ENCODE results near the gene ERC2.
"Not testable (repeated sequence)": the region's sequence is repeated elsewhere in the genome, so short reads cannot be mapped to it uniquely, and the experiment has no call there.

ERC2 gene

DNA sequence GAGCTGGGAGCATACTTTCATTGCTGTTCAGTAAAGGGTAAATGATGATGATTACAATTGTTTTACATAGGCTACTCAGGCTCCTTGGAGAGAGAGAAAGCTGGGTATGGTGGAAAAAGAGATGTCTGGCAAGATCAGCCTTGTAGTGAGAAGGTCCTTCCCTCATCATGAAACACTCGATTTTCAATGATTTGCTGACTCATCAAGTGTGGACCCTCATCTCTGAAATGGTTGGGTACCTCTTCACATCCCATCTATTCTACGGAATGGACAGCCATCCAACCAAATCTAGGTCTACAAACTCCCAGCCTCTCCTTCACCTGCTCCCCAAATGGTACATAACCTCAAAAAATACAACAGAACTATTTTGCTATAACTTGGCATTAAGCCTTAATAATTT lies 610.6 kb downstream of the ERC2 start:
- Mint-ChIP-seq H3K27me3 (ENCODE audit: low read depth) (no peaks in the 10 kb centered on the region), H3K27ac (no peak overlapping the region), H3K36me3 (ENCODE audit: low read depth) (no peaks in the 10 kb centered on the region), H3K9me3 (no peaks in the 10 kb centered on the region), H3K4me3 (no peak overlapping the region), H3K4me1 (ENCODE audit: low read depth) (no peaks in the 10 kb centered on the region)

GRCh38 chr3:55855311-55855710 lies 613.0 kb downstream of the ERC2 start:
- H3K4me3 Mint-ChIP-seq, result no peak overlapping the region
- H3K9me3 Mint-ChIP-seq, result no peaks in the 10 kb centered on the region
- H3K27me3 Mint-ChIP-seq (ENCODE audit: low read depth), result no peaks in the 10 kb centered on the region
- H3K36me3 Mint-ChIP-seq (ENCODE audit: low read depth), result no peaks in the 10 kb centered on the region
- no peak overlapping the region for H3K27ac Mint-ChIP-seq
- no peaks in the 10 kb centered on the region for H3K4me1 Mint-ChIP-seq (ENCODE audit: low read depth)

DNA sequence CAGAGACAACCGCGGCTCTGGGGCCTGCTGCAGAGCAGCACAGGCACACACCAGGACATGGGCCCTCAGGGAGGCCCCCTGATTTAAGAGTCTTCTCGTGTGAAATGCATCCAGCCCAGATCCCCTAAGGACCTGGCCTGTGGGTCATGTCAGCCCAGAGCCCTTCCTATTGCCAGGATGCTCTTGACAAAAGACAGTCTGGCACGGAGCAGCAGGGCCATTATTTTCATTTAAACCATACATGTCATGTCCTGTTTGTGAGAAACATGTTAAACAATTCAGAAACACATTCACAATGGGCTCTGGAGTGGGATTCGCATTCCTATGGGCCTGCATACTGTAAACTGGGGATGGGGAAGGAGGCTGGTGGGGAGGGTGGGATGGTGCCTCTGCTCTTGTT lies 613.8 kb downstream of the ERC2 start:
- Mint-ChIP-seq H3K9me3 (no peaks in the 10 kb centered on the region), H3K27me3 (ENCODE audit: low read depth) (no peaks in the 10 kb centered on the region), H3K4me3 (no peak overlapping the region), H3K36me3 (ENCODE audit: low read depth) (no peaks in the 10 kb centered on the region), H3K4me1 (ENCODE audit: low read depth) (no peaks in the 10 kb centered on the region), H3K27ac (no peak overlapping the region)

GRCh38 chr3:55852326-55852725 lies 615.9 kb downstream of the ERC2 start:
- Mint-ChIP-seq H3K27me3 (ENCODE audit: low read depth) (no peaks in the 10 kb centered on the region), H3K4me1 (ENCODE audit: low read depth) (no peaks in the 10 kb centered on the region), H3K36me3 (ENCODE audit: low read depth) (no peaks in the 10 kb centered on the region), H3K4me3 (no peak overlapping the region), H3K9me3 (no peaks in the 10 kb centered on the region), H3K27ac (no peak overlapping the region)

DNA sequence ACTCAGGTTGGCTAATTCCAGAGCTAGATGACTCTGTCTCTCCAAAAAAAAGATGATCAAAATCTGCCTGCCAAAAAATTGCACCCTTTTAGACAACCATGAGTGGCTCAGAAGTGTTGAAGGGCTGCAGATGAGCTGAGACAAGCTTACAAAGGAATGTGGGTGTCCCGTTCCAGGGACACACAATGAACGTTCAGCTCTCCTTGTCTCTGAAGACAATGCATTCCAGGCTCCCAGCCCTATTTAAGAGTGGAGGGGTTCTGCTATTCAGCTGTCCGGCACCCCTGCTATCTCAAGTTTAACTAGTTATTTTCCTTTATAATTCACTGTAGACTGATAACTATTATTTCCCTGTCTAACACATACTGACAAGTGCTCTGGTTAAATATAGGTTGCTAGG lies 626.1 kb downstream of the ERC2 start:
- no peaks in the 10 kb centered on the region for H3K36me3 Mint-ChIP-seq (ENCODE audit: low read depth)
- no peaks in the 10 kb centered on the region for H3K9me3 Mint-ChIP-seq
- no peak overlapping the region for H3K4me3 Mint-ChIP-seq
- no peak overlapping the region for H3K27ac Mint-ChIP-seq
- H3K27me3 Mint-ChIP-seq (ENCODE audit: low read depth), result no peaks in the 10 kb centered on the region
- H3K4me1 Mint-ChIP-seq (ENCODE audit: low read depth), result no peaks in the 10 kb centered on the region

GRCh38 chr3:55831876-55832275 lies 636.4 kb downstream of the ERC2 start:
- H3K27me3 Mint-ChIP-seq (ENCODE audit: low read depth); H3K27ac Mint-ChIP-seq; H3K4me3 Mint-ChIP-seq; H3K9me3 Mint-ChIP-seq; H3K4me1 Mint-ChIP-seq (ENCODE audit: low read depth); H3K36me3 Mint-ChIP-seq (ENCODE audit: low read depth): not testable (repeated sequence)

DNA sequence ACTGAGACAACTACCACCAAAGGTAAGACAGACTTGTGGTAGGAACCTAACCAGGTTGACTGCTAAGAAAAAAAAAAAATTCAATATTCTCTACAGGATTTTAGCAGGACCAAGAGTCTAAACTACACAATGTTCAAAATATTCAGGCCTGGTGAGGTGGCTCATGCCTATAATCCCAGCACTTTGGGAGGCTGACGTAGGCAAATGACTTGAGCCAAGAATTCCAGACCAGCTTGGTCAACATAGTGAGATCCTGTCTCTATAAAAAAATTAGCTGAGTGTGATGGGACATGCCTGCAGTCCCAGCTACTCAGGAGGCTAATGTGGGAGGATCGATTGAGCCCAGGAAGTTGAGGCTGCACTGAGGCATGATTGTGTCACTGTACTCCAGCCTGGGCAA lies 639.6 kb downstream of the ERC2 start:
- no peaks in the 10 kb centered on the region for H3K4me1 Mint-ChIP-seq (ENCODE audit: low read depth)
- no peaks in the 10 kb centered on the region for H3K36me3 Mint-ChIP-seq (ENCODE audit: low read depth)
- H3K27me3 Mint-ChIP-seq (ENCODE audit: low read depth), result no peaks in the 10 kb centered on the region
- H3K27ac Mint-ChIP-seq, result no peak overlapping the region
- H3K4me3 Mint-ChIP-seq, result no peak overlapping the region
- no peaks in the 10 kb centered on the region for H3K9me3 Mint-ChIP-seq

- no peak overlapping the region for H3K4me3 Mint-ChIP-seq
- H3K36me3 Mint-ChIP-seq (ENCODE audit: low read depth), result no peaks in the 10 kb centered on the region
- H3K27me3 Mint-ChIP-seq (ENCODE audit: low read depth), result no peaks in the 10 kb centered on the region
- no peak overlapping the region for H3K27ac Mint-ChIP-seq
- H3K4me1 Mint-ChIP-seq (ENCODE audit: low read depth), result no peaks in the 10 kb centered on the region
- H3K9me3 Mint-ChIP-seq, result no peaks in the 10 kb centered on the region
Observed at GRCh38 chr3:55827786-55828185, 640.5 kb downstream of the ERC2 start.

DNA sequence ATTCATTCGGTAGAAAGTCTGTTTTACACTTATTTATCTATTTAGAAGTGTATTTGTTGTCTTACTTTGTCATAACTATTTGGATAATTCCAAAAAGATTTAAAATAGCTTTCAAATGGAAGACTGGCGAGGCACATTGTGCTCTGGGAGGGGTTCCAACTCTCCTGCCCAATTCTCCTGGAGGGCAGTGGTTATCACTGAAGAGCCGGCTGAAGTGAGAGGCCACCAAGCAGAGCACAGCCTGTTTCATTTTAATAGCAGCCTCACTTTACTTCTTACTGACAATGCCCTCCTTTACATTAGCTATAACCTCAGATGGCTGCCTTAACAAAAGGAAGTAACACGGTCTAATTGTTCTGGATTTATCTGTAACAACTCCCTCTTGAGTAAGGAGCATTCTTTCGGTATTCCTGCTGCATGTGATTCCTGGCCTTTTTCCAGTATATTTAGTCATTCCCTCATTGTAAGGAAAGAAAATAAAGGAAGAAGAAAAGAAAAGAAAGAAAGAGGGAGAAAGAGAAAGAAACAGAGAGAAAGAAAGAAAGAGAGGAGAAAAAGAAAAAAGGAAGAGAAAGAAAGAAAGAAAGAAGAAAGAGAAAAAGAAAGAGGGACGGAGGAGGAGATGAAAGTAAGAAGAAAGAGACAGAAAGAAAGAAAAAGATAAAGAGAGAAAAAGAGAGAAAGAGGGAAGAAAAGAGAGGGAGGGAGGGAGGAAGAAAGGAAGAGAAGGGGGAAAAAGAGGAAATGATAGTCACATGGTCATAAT lies 641.4 kb downstream of the ERC2 start:
- no peak overlapping the region for H3K27ac Mint-ChIP-seq
- no peaks in the 10 kb centered on the region for H3K27me3 Mint-ChIP-seq (ENCODE audit: low read depth)
- H3K9me3 Mint-ChIP-seq, result no peaks in the 10 kb centered on the region
- no peak overlapping the region for H3K4me3 Mint-ChIP-seq
- no peaks in the 10 kb centered on the region for H3K36me3 Mint-ChIP-seq (ENCODE audit: low read depth)
- no peaks in the 10 kb centered on the region for H3K4me1 Mint-ChIP-seq (ENCODE audit: low read depth)

DNA sequence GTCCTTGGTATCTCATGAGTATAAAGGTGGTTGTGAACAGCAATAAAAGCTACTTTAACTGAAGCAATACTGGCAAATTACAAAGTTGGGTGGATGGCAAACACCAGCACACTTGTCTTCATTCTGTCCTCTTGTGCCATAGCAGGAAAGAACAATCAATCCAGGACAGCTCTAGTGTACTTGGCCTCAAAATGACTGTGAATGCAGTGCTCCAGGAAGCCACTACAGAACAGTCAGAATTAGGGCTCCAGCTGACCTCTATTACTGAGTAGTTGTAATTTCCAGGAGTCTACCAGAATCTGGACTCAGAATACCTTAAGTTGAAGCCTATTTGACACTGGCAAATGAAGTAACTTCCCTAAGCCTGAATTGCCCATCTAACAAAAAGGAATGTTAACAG lies 642.2 kb downstream of the ERC2 start:
- H3K27me3 Mint-ChIP-seq (ENCODE audit: low read depth), result no peaks in the 10 kb centered on the region
- no peaks in the 10 kb centered on the region for H3K4me1 Mint-ChIP-seq (ENCODE audit: low read depth)
- no peaks in the 10 kb centered on the region for H3K36me3 Mint-ChIP-seq (ENCODE audit: low read depth)
- H3K27ac Mint-ChIP-seq, result no peak overlapping the region
- H3K4me3 Mint-ChIP-seq, result no peak overlapping the region
- H3K9me3 Mint-ChIP-seq, result no peaks in the 10 kb centered on the region

- Mint-ChIP-seq H3K4me1 (ENCODE audit: low read depth) (no peaks in the 10 kb centered on the region), H3K4me3 (no peak overlapping the region), H3K27me3 (ENCODE audit: low read depth) (no peaks in the 10 kb centered on the region), H3K27ac (no peak overlapping the region), H3K36me3 (ENCODE audit: low read depth) (no peaks in the 10 kb centered on the region), H3K9me3 (no peaks in the 10 kb centered on the region)
Observed at GRCh38 chr3:55824406-55824805, 643.9 kb downstream of the ERC2 start.

DNA sequence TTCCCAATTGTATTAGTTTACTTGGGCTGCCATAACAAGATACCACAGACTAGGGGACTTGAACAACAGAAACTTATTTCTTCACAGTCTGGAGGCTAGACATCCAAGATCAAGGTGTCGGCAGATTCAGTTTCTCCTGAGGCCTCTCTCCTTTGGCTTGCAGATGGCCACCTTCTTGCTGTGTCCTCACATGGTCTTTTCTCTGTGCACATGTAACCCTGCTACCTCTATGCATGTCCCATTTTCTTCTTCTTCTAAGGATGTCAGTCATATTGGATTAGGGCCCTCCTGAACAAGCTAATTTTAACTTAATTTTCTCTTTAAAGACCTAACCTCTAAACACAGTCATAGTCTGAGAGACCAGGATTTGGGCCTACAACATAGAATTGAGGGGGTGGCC lies 644.4 kb downstream of the ERC2 start:
- Mint-ChIP-seq H3K4me1 (ENCODE audit: low read depth) (no peaks in the 10 kb centered on the region), H3K27me3 (ENCODE audit: low read depth) (no peaks in the 10 kb centered on the region), H3K9me3 (no peaks in the 10 kb centered on the region), H3K27ac (no peak overlapping the region), H3K36me3 (ENCODE audit: low read depth) (no peaks in the 10 kb centered on the region), H3K4me3 (no peak overlapping the region)

DNA sequence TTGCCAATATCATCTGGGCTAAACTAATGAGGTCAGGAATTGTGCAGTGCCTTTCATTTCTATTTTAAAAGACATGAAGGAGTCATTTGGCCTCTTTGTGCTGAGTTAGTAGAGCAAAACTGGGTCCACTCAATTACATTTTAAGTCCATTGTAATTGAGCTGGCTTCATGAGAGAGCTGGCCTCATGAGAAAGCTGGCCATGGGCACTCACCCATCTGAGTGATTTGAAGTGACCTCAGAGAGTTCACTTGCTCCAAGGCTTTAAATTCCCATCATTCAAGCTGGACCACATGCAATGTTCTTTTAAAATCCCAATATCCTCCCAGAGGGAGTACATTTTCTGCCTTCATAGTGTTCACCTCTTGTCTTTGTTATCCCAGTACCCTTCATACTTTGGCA lies 645.3 kb downstream of the ERC2 start:
- no peaks in the 10 kb centered on the region for H3K9me3 Mint-ChIP-seq
- H3K27me3 Mint-ChIP-seq (ENCODE audit: low read depth), result no peaks in the 10 kb centered on the region
- no peaks in the 10 kb centered on the region for H3K36me3 Mint-ChIP-seq (ENCODE audit: low read depth)
- H3K4me3 Mint-ChIP-seq, result no peak overlapping the region
- H3K4me1 Mint-ChIP-seq (ENCODE audit: low read depth), result no peaks in the 10 kb centered on the region
- no peak overlapping the region for H3K27ac Mint-ChIP-seq

DNA sequence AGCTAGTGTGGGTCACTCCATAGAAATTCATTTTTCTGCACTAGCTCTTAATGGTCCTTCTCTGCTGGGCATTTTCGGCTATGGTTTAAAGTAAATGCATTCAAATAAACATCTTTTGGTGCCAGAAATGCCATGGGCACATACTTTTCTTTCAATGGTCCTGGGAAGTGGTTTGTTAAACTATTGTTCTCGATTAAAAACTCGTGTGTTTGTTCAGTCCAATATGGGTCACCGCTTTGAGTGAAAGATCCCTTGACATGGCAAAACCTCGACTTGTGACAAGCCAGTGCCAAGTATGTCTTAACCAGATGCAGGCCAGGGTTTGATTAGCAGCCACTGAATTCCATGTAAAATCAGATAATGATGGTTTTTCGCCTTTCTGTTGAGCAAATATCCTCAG lies 649.3 kb downstream of the ERC2 start:
- no peaks in the 10 kb centered on the region for H3K9me3 Mint-ChIP-seq
- H3K4me1 Mint-ChIP-seq (ENCODE audit: low read depth), result no peaks in the 10 kb centered on the region
- H3K36me3 Mint-ChIP-seq (ENCODE audit: low read depth), result no peaks in the 10 kb centered on the region
- H3K27ac Mint-ChIP-seq, result no peak overlapping the region
- H3K4me3 Mint-ChIP-seq, result no peak overlapping the region
- no peaks in the 10 kb centered on the region for H3K27me3 Mint-ChIP-seq (ENCODE audit: low read depth)

DNA sequence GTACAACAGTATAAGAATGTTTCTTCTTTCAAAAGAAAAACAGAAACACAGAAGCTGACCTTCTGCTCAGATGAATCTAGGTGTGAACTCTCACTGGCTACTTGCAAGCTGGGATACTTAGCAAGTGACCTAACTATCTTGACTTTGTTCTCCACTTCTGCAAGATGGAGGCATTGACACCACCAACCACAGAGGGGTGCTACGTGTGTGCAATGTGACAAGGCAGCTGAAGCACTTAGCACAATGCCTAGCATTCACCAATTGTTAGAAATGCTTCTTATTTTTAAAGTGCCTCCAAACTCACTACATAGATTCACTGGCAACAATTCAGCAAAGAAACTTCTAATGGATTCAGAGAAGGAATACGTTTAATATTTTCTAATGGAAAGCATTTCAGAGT lies 649.8 kb downstream of the ERC2 start:
- H3K36me3 Mint-ChIP-seq (ENCODE audit: low read depth), result no peaks in the 10 kb centered on the region
- H3K4me1 Mint-ChIP-seq (ENCODE audit: low read depth), result no peaks in the 10 kb centered on the region
- H3K27me3 Mint-ChIP-seq (ENCODE audit: low read depth), result no peaks in the 10 kb centered on the region
- no peaks in the 10 kb centered on the region for H3K9me3 Mint-ChIP-seq
- H3K4me3 Mint-ChIP-seq, result no peak overlapping the region
- no peak overlapping the region for H3K27ac Mint-ChIP-seq

Measured in T-helper 1 cell treated with Interleukin-12 subunit alpha and Interleukin-12 subunit beta and Interleukin-4 antibody, amounts not matched to agents 30 μg/mL and 1 μg/mL, for 36 hours (primary cell).